ENCODE results near the gene TCEA3.

- TF ChIP-seq ZNF274 (IDR thresholded peaks at IDR 0.05; ENCODE audit: low read depth, low read length) (no peak), YY1 (IDR thresholded peaks at IDR 0.05; ENCODE audit: insufficient read depth, insufficient read length) (no peak)
These were observed 21.2 kb downstream of the TCEA3 start for GRCh38 chr1:23403355-23403734.

Measured in NT2/D1 (cell line).